Measurements from ENCODE around the gene SERINC1. TPM values are rescaled to one million over a fixed set of nuclear protein-coding genes. Genes with fewer than 3 reads are reported as not detected.
"Not testable (repeated sequence)": the region's sequence is repeated elsewhere in the genome, so short reads cannot be mapped to it uniquely, and the experiment has no call there.

SERINC1 gene
- total RNA-seq (2014; rRNA removed; shearing (Covaris generic)) = 40.1 and 52.0 TPM in 2 replicates

GRCh38 chr6:122471107-122472021, at the start of gene SERINC1:
Gene SERINC1, minus strand, starts transcription at chr6:122471807. Its CDS starts 70 bp downstream, at chr6:122471737.
- peak; percentile 81 for DNase-seq
- Histone ChIP-seq H3K36me3 (replicated peaks; ENCODE audit: control insufficient read depth, insufficient read depth, low read length) (no peaks in the 10 kb centered on the region), H3K27me3 (ENCODE audit: control insufficient read depth, insufficient read depth, low read length) (no peaks in the 10 kb centered on the region), H3K4me3 (ENCODE audit: insufficient read depth, low read depth, low read length) (peak within 1 kb of the TSS; percentile 97)

GRCh38 chr6:122511193-122511924, 39.8 kb upstream of the SERINC1 start:
- H3K4me3 ChIP-seq (ENCODE audit: insufficient read depth, low read depth, low read length) = no peak overlapping the region
- no peaks in the 10 kb centered on the region for H3K27me3 ChIP-seq (ENCODE audit: control insufficient read depth, insufficient read depth, low read length)
- no peak for DNase-seq
- H3K36me3 ChIP-seq (replicated peaks; ENCODE audit: control insufficient read depth, insufficient read depth, low read length) = peaks cover 3% of the 10 kb centered on the region

GRCh38 chr6:122505170-122505569, 33.6 kb upstream of the SERINC1 start:
- not testable (repeated sequence) for DNase-seq; H3K27me3 ChIP-seq (ENCODE audit: control insufficient read depth, insufficient read depth, low read length); H3K4me3 ChIP-seq (ENCODE audit: insufficient read depth, low read depth, low read length); H3K36me3 ChIP-seq (replicated peaks; ENCODE audit: control insufficient read depth, insufficient read depth, low read length)

GRCh38 chr6:122501475-122501874, 29.9 kb upstream of the SERINC1 start:
- no peak overlapping the region for H3K4me3 ChIP-seq (ENCODE audit: insufficient read depth, low read depth, low read length)

GRCh38 chr6:122495612-122496011, 24.0 kb upstream of the SERINC1 start:
- Histone ChIP-seq H3K36me3 (replicated peaks; ENCODE audit: control insufficient read depth, insufficient read depth, low read length) (peaks cover 13% of the 10 kb centered on the region), H3K27me3 (ENCODE audit: control insufficient read depth, insufficient read depth, low read length) (no peaks in the 10 kb centered on the region), H3K4me3 (ENCODE audit: insufficient read depth, low read depth, low read length) (no peak overlapping the region)
- no peak for DNase-seq

More at GRCh38 chr6:122501475-122501874, 29.9 kb upstream of the SERINC1 start:
- Histone ChIP-seq H3K36me3 (replicated peaks; ENCODE audit: control insufficient read depth, insufficient read depth, low read length) (peaks cover 3% of the 10 kb centered on the region), H3K27me3 (ENCODE audit: control insufficient read depth, insufficient read depth, low read length) (no peaks in the 10 kb centered on the region)
- no peak for DNase-seq

GRCh38 chr6:122494665-122495272, 23.2 kb upstream of the SERINC1 start:
- H3K27me3 ChIP-seq (ENCODE audit: control insufficient read depth, insufficient read depth, low read length) = no peaks in the 10 kb centered on the region
- no peak for DNase-seq
- H3K36me3 ChIP-seq (replicated peaks; ENCODE audit: control insufficient read depth, insufficient read depth, low read length) = peaks cover 13% of the 10 kb centered on the region
- no peak overlapping the region for H3K4me3 ChIP-seq (ENCODE audit: insufficient read depth, low read depth, low read length)

- no peak overlapping the region for H3K4me3 ChIP-seq (ENCODE audit: insufficient read depth, low read depth, low read length)
- DNase-seq = peak; percentile 37
- peaks cover 13% of the 10 kb centered on the region for H3K36me3 ChIP-seq (replicated peaks; ENCODE audit: control insufficient read depth, insufficient read depth, low read length)
- no peaks in the 10 kb centered on the region for H3K27me3 ChIP-seq (ENCODE audit: control insufficient read depth, insufficient read depth, low read length)
These were observed 20.4 kb upstream of the SERINC1 start for GRCh38 chr6:122491919-122492555.

- H3K4me3 ChIP-seq (ENCODE audit: insufficient read depth, low read depth, low read length) = no peak overlapping the region
- DNase-seq = no peak
- peaks cover 9% of the 10 kb centered on the region for H3K36me3 ChIP-seq (replicated peaks; ENCODE audit: control insufficient read depth, insufficient read depth, low read length)
- H3K27me3 ChIP-seq (ENCODE audit: control insufficient read depth, insufficient read depth, low read length) = no peaks in the 10 kb centered on the region
These were observed 19.0 kb upstream of the SERINC1 start for GRCh38 chr6:122490607-122491006.

- no peak for DNase-seq
- no peak overlapping the region for H3K4me3 ChIP-seq (ENCODE audit: insufficient read depth, low read depth, low read length)
- no peaks in the 10 kb centered on the region for H3K27me3 ChIP-seq (ENCODE audit: control insufficient read depth, insufficient read depth, low read length)
These were observed 13.2 kb upstream of the SERINC1 start for GRCh38 chr6:122484760-122485159.

GRCh38 chr6:122482750-122483080, 11.1 kb upstream of the SERINC1 start:
- DNase-seq = peak; percentile 36
- Histone ChIP-seq H3K4me3 (ENCODE audit: insufficient read depth, low read depth, low read length) (peak overlapping the region; percentile 78), H3K36me3 (replicated peaks; ENCODE audit: control insufficient read depth, insufficient read depth, low read length) (no peaks in the 10 kb centered on the region; the same call in 1 of the 2 replicates)

More at GRCh38 chr6:122484760-122485159, 13.2 kb upstream of the SERINC1 start:
- no peaks in the 10 kb centered on the region; the same call in 1 of the 2 replicates for H3K36me3 ChIP-seq (replicated peaks; ENCODE audit: control insufficient read depth, insufficient read depth, low read length)

GRCh38 chr6:122476131-122476530, 4.5 kb upstream of the SERINC1 start:
- Histone ChIP-seq H3K36me3 (replicated peaks; ENCODE audit: control insufficient read depth, insufficient read depth, low read length) (no peaks in the 10 kb centered on the region), H3K4me3 (ENCODE audit: insufficient read depth, low read depth, low read length) (no peak overlapping the region), H3K27me3 (ENCODE audit: control insufficient read depth, insufficient read depth, low read length) (no peaks in the 10 kb centered on the region)
- DNase-seq = peak; percentile 24

More at GRCh38 chr6:122482750-122483080, 11.1 kb upstream of the SERINC1 start:
- H3K27me3 ChIP-seq (ENCODE audit: control insufficient read depth, insufficient read depth, low read length) = no peaks in the 10 kb centered on the region

GRCh38 chr6:122472022-122472340, 374 bp upstream of the SERINC1 start:
- H3K27me3 ChIP-seq (ENCODE audit: control insufficient read depth, insufficient read depth, low read length) = no peaks in the 10 kb centered on the region
- no peaks in the 10 kb centered on the region for H3K36me3 ChIP-seq (replicated peaks; ENCODE audit: control insufficient read depth, insufficient read depth, low read length)
- H3K4me3 ChIP-seq (ENCODE audit: insufficient read depth, low read depth, low read length) = peak overlapping the region; percentile 97
- DNase-seq = no peak

- H3K27me3 ChIP-seq (ENCODE audit: control insufficient read depth, insufficient read depth, low read length) = no peaks in the 10 kb centered on the region
- H3K4me3 ChIP-seq (ENCODE audit: insufficient read depth, low read depth, low read length) = no peak overlapping the region
- no peak for DNase-seq
- H3K36me3 ChIP-seq (replicated peaks; ENCODE audit: control insufficient read depth, insufficient read depth, low read length) = no peaks in the 10 kb centered on the region
These were observed 9.7 kb downstream of the SERINC1 start for GRCh38 chr6:122461885-122462284.

- not testable (repeated sequence) for H3K36me3 ChIP-seq (replicated peaks; ENCODE audit: control insufficient read depth, insufficient read depth, low read length); H3K27me3 ChIP-seq (ENCODE audit: control insufficient read depth, insufficient read depth, low read length); H3K4me3 ChIP-seq (ENCODE audit: insufficient read depth, low read depth, low read length); DNase-seq
These were observed 11.7 kb downstream of the SERINC1 start for GRCh38 chr6:122459865-122460416.
